Right lobe of liver (tissue), 6 donors: Measurements from ENCODE around the gene ZNF521. TPM values are rescaled to one million over a fixed set of nuclear protein-coding genes. Genes with fewer than 3 reads are reported as not detected.

Source experiments
- ATAC-seq, 4 donors: fragments of 200-7000 bp; cut with Tn5 transposase; one replicate each; pipeline ENCODE4 v1.9.1; 2020; ENCODE audit warnings: mild to moderate bottlenecking in 4 of 4, moderate library complexity in 4 of 4
- DNase-seq, 3 donors: peaks; one replicate each; pipeline ENCODE4 v3.0.0-alpha.2; 2020
- H3K27ac ChIP-seq, 3 donors: fragments of 200-600 bp; one replicate each; pipeline ENCODE4 v1.8.0; 2022
- H3K27me3 ChIP-seq, 2 donors: fragments of 200-600 bp; one replicate each; pipeline ENCODE4 v1.8.0; 2022
- H3K36me3 ChIP-seq, 4 donors: fragments of 200-600 bp; sonication (generic) in 1 of 4; one replicate each; pipeline versions ENCODE4 v1.5.1 to v1.8.0; 2017 to 2022; ENCODE audit warnings: control low read depth in 1 of 4
- H3K4me1 ChIP-seq, 4 donors: fragments of 200-600 bp; sonication (generic) in 1 of 4; one replicate each; pipeline versions ENCODE4 v1.5.1 to v1.8.0; 2017 to 2022; ENCODE audit warnings: control low read depth in 1 of 4
- H3K4me3 ChIP-seq, 3 donors: fragments of 200-600 bp; one replicate each; pipeline ENCODE4 v1.8.0; 2022
- H3K9me3 ChIP-seq, 4 donors: fragments of 200-600 bp; sonication (generic) in 1 of 4; one replicate each; pipeline versions ENCODE4 v1.5.1 to v1.8.0; 2017 to 2022; ENCODE audit warnings: control low read depth in 1 of 4
- POLR2A ChIP-seq: fragments of 450-650 bp; IDR thresholded peaks from one replicate; pipeline ENCODE4 v1.6.1; 2017; ENCODE audit warnings: antibody characterized with exemption, mild to moderate bottlenecking
- WGBS: methylation state at CpG from one replicate; pipeline ENCODE4 v1.1.6; 2018; ENCODE audit warnings: low coverage, low lambda C conversion rate; ENCODE audit not compliant: insufficient coverage; ENCODE audit errors: missing lambda C conversion rate; 5-methylcytosine and 5-hydroxymethylcytosine counted together
- intact Hi-C, 2 donors: fragments of 100-400 bp; cut with DNase I; formaldehyde crosslinking; loops; one replicate each; pipeline versions ENCODE4 v1.11.2 to v1.14.1; 2022
- total RNA-seq, 6 experiments: library from RNA; depleted of rRNA in 2 of 6; stranded (reverse); fragments of >200 nt in 2 of 6; fragmentation: NEBNext Ultra II Directional in 3 of 6; extraction: Animal tissue kit (Norgen Biotek cat#: 25700) in 3 of 6; gene quantifications; one replicate each; pipeline versions ENCODE4 v1.1.0 to v1.2.4, GENCODE V29; 2016 to 2023
- TF ChIP-seq, protein P1 (sequence below), 4 donors: fragments of 200-600 bp in 3 of 4; fragments of 450-650 bp in 1 of 4; IDR thresholded peaks; one replicate each; pipeline versions ENCODE4 v1.5.1 to v1.8.0; 2016 to 2022; ENCODE audit warnings: antibody characterized with exemption in 4 of 4, mild to moderate bottlenecking in 2 of 4
- donor health status: DM: no; HTN: yes; CAD: no.
- donor health status: DM: no; HTN: no; CAD: no.
- donor health status: DM: no; HTN: no; CAD: no.
- donor health status: DM: no; HTN: yes; CAD: no.
- donor health status: DM: no; HTN: yes; CAD: no.

The ZNF521 gene
- total RNA-seq, 6 experiments from 2014 or later: 0.31 to 2.9 (median 1.3) TPM

DNA sequence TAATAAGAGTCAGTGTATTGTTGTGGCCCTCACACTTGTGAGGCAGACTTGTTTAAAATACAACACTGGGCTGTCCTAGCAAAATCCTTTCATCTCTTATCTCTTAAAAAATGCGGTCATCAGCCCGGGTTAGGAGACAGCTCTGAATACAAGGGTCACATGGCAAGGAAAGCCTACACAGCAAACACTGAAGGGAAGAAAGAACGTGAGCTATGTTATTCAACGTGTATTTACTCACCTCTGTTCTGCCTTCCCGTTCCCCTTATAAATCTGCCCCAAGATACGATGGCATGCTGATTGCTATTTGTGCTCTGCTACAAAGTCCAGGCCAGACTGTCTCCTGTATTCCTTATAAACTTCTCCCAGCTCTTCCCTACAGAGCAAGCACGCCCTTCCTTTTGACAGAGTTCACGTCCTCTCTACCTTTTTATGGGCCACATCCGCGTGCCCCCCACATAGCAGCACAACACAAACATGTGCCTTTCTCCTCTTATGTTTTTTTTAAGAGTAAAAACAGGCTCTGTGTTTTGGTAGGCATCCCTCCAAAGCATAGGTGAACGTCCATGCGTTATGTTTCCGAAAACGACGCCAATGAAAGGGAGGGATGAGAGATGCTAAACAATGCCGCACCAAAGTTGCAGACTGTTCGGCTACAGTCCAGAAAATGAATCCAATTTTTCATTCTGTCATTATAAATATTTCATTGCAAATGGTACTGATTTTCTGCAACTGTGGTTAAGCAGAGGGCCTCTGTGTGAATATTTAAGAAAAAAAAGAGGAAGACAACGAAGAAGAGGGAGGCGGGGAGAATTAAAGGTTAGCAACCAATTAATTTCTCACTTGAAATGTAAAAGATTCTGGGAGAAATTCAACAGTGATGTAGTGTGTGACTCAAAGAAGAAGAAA lies 274.7 kb downstream of the ZNF521 start:
- H3K4me1 ChIP-seq: no peaks in the 10 kb centered on the region
- ATAC-seq: no peak
- H3K4me3 ChIP-seq: no peak overlapping the region
- H3K27ac ChIP-seq: no peak overlapping the region
- intact Hi-C loops: no loop called here
- no peaks in the 10 kb centered on the region for H3K9me3 ChIP-seq
- no peaks in the 10 kb centered on the region for H3K27me3 ChIP-seq
- 52% methylated on average over 19 of the region's 19 CpGs for WGBS
- no peaks in the 10 kb centered on the region for H3K36me3 ChIP-seq
- no peak for DNase-seq
- TF ChIP-seq POLR2A: no peak
- TF ChIP-seq, protein P1, sequence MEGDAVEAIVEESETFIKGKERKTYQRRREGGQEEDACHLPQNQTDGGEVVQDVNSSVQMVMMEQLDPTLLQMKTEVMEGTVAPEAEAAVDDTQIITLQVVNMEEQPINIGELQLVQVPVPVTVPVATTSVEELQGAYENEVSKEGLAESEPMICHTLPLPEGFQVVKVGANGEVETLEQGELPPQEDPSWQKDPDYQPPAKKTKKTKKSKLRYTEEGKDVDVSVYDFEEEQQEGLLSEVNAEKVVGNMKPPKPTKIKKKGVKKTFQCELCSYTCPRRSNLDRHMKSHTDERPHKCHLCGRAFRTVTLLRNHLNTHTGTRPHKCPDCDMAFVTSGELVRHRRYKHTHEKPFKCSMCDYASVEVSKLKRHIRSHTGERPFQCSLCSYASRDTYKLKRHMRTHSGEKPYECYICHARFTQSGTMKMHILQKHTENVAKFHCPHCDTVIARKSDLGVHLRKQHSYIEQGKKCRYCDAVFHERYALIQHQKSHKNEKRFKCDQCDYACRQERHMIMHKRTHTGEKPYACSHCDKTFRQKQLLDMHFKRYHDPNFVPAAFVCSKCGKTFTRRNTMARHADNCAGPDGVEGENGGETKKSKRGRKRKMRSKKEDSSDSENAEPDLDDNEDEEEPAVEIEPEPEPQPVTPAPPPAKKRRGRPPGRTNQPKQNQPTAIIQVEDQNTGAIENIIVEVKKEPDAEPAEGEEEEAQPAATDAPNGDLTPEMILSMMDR (IDR thresholded peaks at IDR 0.05): no peak

DNA sequence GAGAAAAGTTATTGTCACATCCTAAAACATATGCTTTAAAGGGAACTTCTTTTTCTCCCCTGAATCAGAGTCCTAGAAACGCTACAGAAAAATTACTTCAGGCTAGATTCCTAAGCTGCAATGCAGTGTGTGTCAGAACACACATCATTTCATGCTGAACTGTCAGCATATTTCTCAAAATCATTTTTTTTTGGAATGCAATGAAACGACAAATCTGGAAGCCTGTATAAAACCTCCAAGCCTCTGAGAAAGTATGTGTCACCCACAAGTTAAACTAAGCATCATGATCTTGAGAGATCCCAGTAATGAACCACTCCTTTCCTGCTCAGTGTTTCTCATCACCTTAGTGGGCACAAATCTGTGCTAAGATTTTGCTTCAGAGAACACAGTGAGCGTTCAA lies 276.2 kb downstream of the ZNF521 start:
- TF ChIP-seq POLR2A: no peak
- TF ChIP-seq, protein P1 (IDR thresholded peaks at IDR 0.05): no peak
- Histone ChIP-seq H3K27me3 (no peaks in the 10 kb centered on the region), H3K9me3 (no peaks in the 10 kb centered on the region), H3K4me1 (no peaks in the 10 kb centered on the region), H3K4me3 (no peak overlapping the region), H3K27ac (no peak overlapping the region), H3K36me3 (no peaks in the 10 kb centered on the region)
- WGBS: 52% methylated on average over 3 of the region's 3 CpGs
- no peak for ATAC-seq
- intact Hi-C loops: no loop called here
- no peak for DNase-seq

DNA sequence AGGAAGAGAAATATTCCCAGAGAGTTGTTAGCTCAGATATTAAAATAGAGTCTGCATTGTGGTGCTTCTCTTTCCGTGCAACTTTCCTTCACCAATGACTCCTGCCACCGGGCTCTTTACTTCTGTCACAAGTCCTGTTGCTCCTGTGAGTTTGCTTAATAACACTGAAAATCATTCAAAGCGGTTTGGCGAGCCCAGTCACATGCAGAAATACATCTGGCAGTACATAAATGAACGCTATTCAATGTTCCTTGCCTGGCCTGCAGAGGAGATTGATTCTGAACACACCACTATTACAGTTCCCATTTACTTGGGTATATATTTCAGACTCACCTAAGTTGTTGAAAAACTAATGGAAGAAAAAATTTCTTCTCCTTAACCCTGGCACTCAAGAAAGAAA lies 276.6 kb downstream of the ZNF521 start:
- no peaks in the 10 kb centered on the region for H3K27me3 ChIP-seq
- H3K36me3 ChIP-seq: no peaks in the 10 kb centered on the region
- no peak overlapping the region for H3K27ac ChIP-seq
- H3K4me1 ChIP-seq: no peaks in the 10 kb centered on the region
- intact Hi-C loops: no loop called here
- ATAC-seq (no peak), DNase-seq (no peak)
- WGBS: 73% methylated on average over 5 of the region's 5 CpGs
- TF ChIP-seq POLR2A: no peak
- TF ChIP-seq, protein P1 (IDR thresholded peaks at IDR 0.05): no peak
- H3K4me3 ChIP-seq: no peak overlapping the region
- no peaks in the 10 kb centered on the region for H3K9me3 ChIP-seq

DNA sequence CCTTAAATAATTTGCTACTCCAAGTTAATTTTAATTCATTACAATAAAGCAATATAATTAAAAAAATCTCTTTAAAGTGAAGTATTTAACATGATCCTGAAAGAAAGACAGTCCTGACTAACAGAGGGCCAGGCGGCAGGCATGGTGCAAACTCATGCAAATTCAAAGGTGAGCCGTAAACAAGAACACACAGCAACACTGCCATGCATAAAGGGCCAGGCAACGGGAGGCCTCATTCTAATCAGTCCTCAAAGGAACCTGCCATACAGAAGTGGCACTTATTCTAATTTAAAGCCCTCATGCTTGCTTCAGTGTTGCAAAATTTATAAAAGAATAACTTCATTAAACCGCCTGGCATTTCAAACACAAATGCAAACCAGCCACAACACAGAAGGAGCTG lies 277.0 kb downstream of the ZNF521 start:
- Histone ChIP-seq H3K4me3 (no peak overlapping the region), H3K4me1 (no peaks in the 10 kb centered on the region), H3K27ac (no peak overlapping the region), H3K36me3 (no peaks in the 10 kb centered on the region), H3K27me3 (no peaks in the 10 kb centered on the region), H3K9me3 (no peaks in the 10 kb centered on the region)
- intact Hi-C loops: no loop called here
- 76% methylated on average over 4 of the region's 4 CpGs for WGBS
- no peak for DNase-seq
- ATAC-seq: no peak
- TF ChIP-seq, protein P1 (IDR thresholded peaks at IDR 0.05): no peak
- TF ChIP-seq POLR2A: no peak
